Colonic mucosa (tissue), 4 donors: ENCODE measurements around the gene ADARB2. TPM values are rescaled to one million over a fixed set of nuclear protein-coding genes. Genes with fewer than 3 reads are reported as not detected.

Experiments used
- DNase-seq: peaks from one replicate; pipeline ENCODE4 v3.0.0-alpha.2; 2020
- H3K27ac ChIP-seq: fragments of 200-600 bp; one replicate; pipeline ENCODE4 v1.8.0; 2021
- H3K27me3 ChIP-seq: fragments of 200-600 bp; one replicate; pipeline ENCODE4 v1.8.0; 2021
- H3K36me3 ChIP-seq: fragments of 200-600 bp; one replicate; pipeline ENCODE4 v1.8.0; 2021
- H3K4me1 ChIP-seq: fragments of 200-600 bp; one replicate; pipeline ENCODE4 v1.8.0; 2021; ENCODE audit warnings: mild to moderate bottlenecking
- H3K4me3 ChIP-seq: fragments of 200-600 bp; one replicate; pipeline ENCODE4 v1.8.0; 2021
- H3K9ac ChIP-seq, 2 donors: one replicate each; pipeline ENCODE4 v1.7.0; 2013; ENCODE audit warnings: control low read depth in 2 of 2, low read depth in 2 of 2, low read length in 2 of 2
- H3K9me3 ChIP-seq: fragments of 200-600 bp; one replicate; pipeline ENCODE4 v1.8.0; 2021
- CTCF ChIP-seq: fragments of 200-600 bp; IDR thresholded peaks from one replicate; pipeline ENCODE4 v1.8.0; 2022; ENCODE audit warnings: antibody characterized with exemption, mild to moderate bottlenecking
- intact Hi-C: fragments of 100-400 bp; cut with DNase I; formaldehyde crosslinking; loops from one replicate; pipeline ENCODE4 v1.14.1; 2022
- total RNA-seq, 2 donors: library from RNA; stranded (reverse); fragmentation: NEBNext Ultra II Directional in 1 of 2; extraction: Animal tissue kit (Norgen Biotek cat#: 25700) in 1 of 2; gene quantifications; one replicate each; pipeline ENCODE4 v1.2.1, GENCODE V29; 2021
- donor health status: healthy.
- donor health status: DM: no; HTN: no; CAD: no.
- donor health status: DM: no; HTN: no; CAD: no.

ADARB2 gene
- total RNA-seq, 2 donors from 2014 or later, result 0.19 TPM; not detected in 1

- intact Hi-C loops, result no loop called here
- Histone ChIP-seq H3K4me1 (no peaks in the 10 kb centered on the region), H3K9me3 (no peaks in the 10 kb centered on the region), H3K27ac (no peak overlapping the region), H3K36me3 (no peaks in the 10 kb centered on the region), H3K4me3 (no peak overlapping the region), H3K27me3 (no peaks in the 10 kb centered on the region), H3K9ac (no peak overlapping the region)
- no peak for DNase-seq
- TF ChIP-seq CTCF, result no peak
These were observed 324.7 kb downstream of the ADARB2 start for GRCh38 chr10:1412531-1413189.

GRCh38 chr10:1411956-1412355, 325.4 kb downstream of the ADARB2 start:
- no peaks in the 10 kb centered on the region for H3K9me3 ChIP-seq
- no peaks in the 10 kb centered on the region for H3K36me3 ChIP-seq
- no peak for DNase-seq
- intact Hi-C loops, result no loop called here
- no peak overlapping the region for H3K9ac ChIP-seq
- no peaks in the 10 kb centered on the region for H3K4me1 ChIP-seq
- no peak for TF ChIP-seq CTCF
- H3K27me3 ChIP-seq, result no peaks in the 10 kb centered on the region
- H3K27ac ChIP-seq, result no peak overlapping the region
- no peak overlapping the region for H3K4me3 ChIP-seq

- Histone ChIP-seq H3K36me3 (no peaks in the 10 kb centered on the region), H3K4me3 (no peak overlapping the region), H3K4me1 (no peaks in the 10 kb centered on the region), H3K9me3 (no peaks in the 10 kb centered on the region), H3K27ac (no peak overlapping the region), H3K9ac (no peak overlapping the region), H3K27me3 (no peaks in the 10 kb centered on the region)
- DNase-seq, result no peak
- intact Hi-C loops, result no loop called here
- no peak for TF ChIP-seq CTCF
These were observed 325.9 kb downstream of the ADARB2 start for GRCh38 chr10:1411451-1411850.

GRCh38 chr10:1410469-1411395, 326.6 kb downstream of the ADARB2 start:
- no peak for DNase-seq
- H3K27ac ChIP-seq, result no peak overlapping the region
- H3K9ac ChIP-seq, result no peak overlapping the region
- H3K9me3 ChIP-seq, result no peaks in the 10 kb centered on the region
- no peak overlapping the region for H3K4me3 ChIP-seq
- no peaks in the 10 kb centered on the region for H3K36me3 ChIP-seq
- H3K27me3 ChIP-seq, result no peaks in the 10 kb centered on the region
- H3K4me1 ChIP-seq, result no peaks in the 10 kb centered on the region
- intact Hi-C loops, result no loop called here
- no peak for TF ChIP-seq CTCF

- Histone ChIP-seq H3K4me1 (no peaks in the 10 kb centered on the region), H3K4me3 (no peak overlapping the region), H3K27ac (no peak overlapping the region), H3K9ac (no peak overlapping the region), H3K36me3 (no peaks in the 10 kb centered on the region), H3K27me3 (no peaks in the 10 kb centered on the region), H3K9me3 (no peaks in the 10 kb centered on the region)
- TF ChIP-seq CTCF, result no peak
- intact Hi-C loops, result no loop called here
- DNase-seq, result no peak
These were observed 327.3 kb downstream of the ADARB2 start for GRCh38 chr10:1410032-1410431.
